HCT116 (cell line): ENCODE results near the gene IL10. TPM values are rescaled to one million over a fixed set of nuclear protein-coding genes. Genes with fewer than 3 reads are reported as not detected.

Experiments used
- ATAC-seq: fragments of 200-7000 bp; cut with Tn5 transposase; 2 replicates; pipeline ENCODE4 v1.9.1; 2020; ENCODE audit warnings: mild to moderate bottlenecking, moderate library complexity
- BruUV-seq: library from RNA; stranded (reverse); fragments of 400-500 nt; replicated peaks from 2 replicates; lab custom pipeline; 2021; lab: Mats Ljungman, UMichigan
- CTCF ChIA-PET: fragments of 300-600 bp; sonication (Branson Sonifier 250); formaldehyde crosslinking; loops from one replicate; lab custom pipeline; 2021; ENCODE audit warnings: antibody characterized with exemption; lab: Charles Lee
- POLR2A ChIA-PET: fragments of 300-600, 350-600 bp; sonication (Branson Sonifier 250); formaldehyde crosslinking; loops from one replicate; lab custom pipeline; 2021; ENCODE audit warnings: antibody characterized with exemption; lab: Charles Lee
- RAD21 ChIA-PET, 2 experiments: fragments of 300-600 bp; sonication (Branson Sonifier 250); formaldehyde crosslinking; loops; one replicate each; lab custom pipeline; 2023; ENCODE audit warnings: low total read pairs in 2 of 2; ENCODE audit not compliant: uncharacterized antibody in 2 of 2, unreplicated experiment in 2 of 2, low non-redundant PET in 1 of 2; lab: Charles Lee
- DNase-seq: peaks from one replicate; pipeline ENCODE4 v3.0.0-alpha.2; 2010; ENCODE audit warnings: low read depth, low spot score
- H2AFZ ChIP-seq: fragments of 200-600 bp; shearing (Covaris generic), sonication (generic); 2 replicates; pipeline ENCODE4 v1.6.1; 2017; ENCODE audit warnings: low read depth, mixed run types, mixed read lengths, antibody characterized with exemption, low read length; ENCODE audit not compliant: poor library complexity, severe bottlenecking
- H3K27ac ChIP-seq: 2 replicates; pipeline ENCODE4 v1.5.1; 2012; ENCODE audit warnings: low read depth, low read length
- H3K27me3 ChIP-seq: fragments of 200-600 bp; sonication (generic); 2 replicates; pipeline ENCODE4 v1.6.1; 2016; ENCODE audit warnings: mixed run types, low read length, mixed read lengths; ENCODE audit not compliant: insufficient read depth
- H3K36me3 ChIP-seq, 2 experiments: fragments of 200-500 bp in 1 of 2; fragments of 200-600 bp in 1 of 2; sonication (Bioruptor generic) in 1 of 2; sonication (generic) in 1 of 2; 2 replicates each; pipeline versions ENCODE4 v1.5.1 to v1.6.1; 2014 to 2016; ENCODE audit warnings: low read length in 2 of 2, inconsistent platforms in 1 of 2, mixed read lengths in 1 of 2, mixed run types in 1 of 2; ENCODE audit not compliant: insufficient read depth in 2 of 2, control insufficient read depth in 1 of 2
- H3K4me1 ChIP-seq, 2 experiments: fragments of 200-600 bp in 1 of 2; sonication (generic) in 1 of 2; 2 replicates each; pipeline versions ENCODE4 v1.5.1 to v1.6.1; 2012 to 2017; ENCODE audit warnings: low read length in 2 of 2, inconsistent platforms in 1 of 2, mild to moderate bottlenecking in 1 of 2, mixed read lengths in 1 of 2, mixed run types in 1 of 2, moderate library complexity in 1 of 2; ENCODE audit not compliant: insufficient read depth in 2 of 2, control insufficient read depth in 1 of 2
- H3K4me2 ChIP-seq: fragments of 200-600 bp; sonication (generic); 2 replicates; pipeline ENCODE4 v1.6.1; 2017; ENCODE audit warnings: mixed run types, low read length, mixed read lengths
- H3K4me3 ChIP-seq, 2 experiments: fragments of 200-600 bp in 1 of 2; sonication (generic) in 1 of 2; replicated peaks in 1 of 2; 2 replicates each; pipeline ENCODE4 v1.5.1; 2011 to 2016; ENCODE audit warnings: low read length in 2 of 2, control low read depth in 1 of 2, low read depth in 1 of 2, mild to moderate bottlenecking in 1 of 2, mixed read lengths in 1 of 2, mixed run types in 1 of 2
- H3K79me2 ChIP-seq: fragments of 200-600 bp; sonication (generic); 2 replicates; pipeline ENCODE4 v1.6.1; 2017; ENCODE audit warnings: mild to moderate bottlenecking, mixed run types, low read length, moderate library complexity, mixed read lengths; ENCODE audit not compliant: insufficient read depth
- H3K9ac ChIP-seq: fragments of 200-600 bp; sonication (generic); 2 replicates; pipeline ENCODE4 v1.6.1; 2016; ENCODE audit warnings: low read length, mixed read lengths
- H3K9me2 ChIP-seq: fragments of 200-600 bp; sonication (generic), shearing (Covaris generic); 2 replicates; pipeline ENCODE4 v1.6.1; 2017; ENCODE audit warnings: mixed run types, mild to moderate bottlenecking, moderate library complexity; ENCODE audit not compliant: insufficient read depth
- H3K9me3 ChIP-seq, 2 experiments: fragments of 200-500 bp in 1 of 2; fragments of 200-600 bp in 1 of 2; sonication (Bioruptor generic) in 1 of 2; sonication (generic) in 1 of 2; 2 replicates each; pipeline ENCODE4 v1.6.1; 2014 to 2017; ENCODE audit warnings: low read length in 2 of 2, mixed read lengths in 2 of 2, inconsistent platforms in 1 of 2, low read depth in 1 of 2, mild to moderate bottlenecking in 1 of 2, mixed run types in 1 of 2, moderate library complexity in 1 of 2; ENCODE audit not compliant: control insufficient read depth in 1 of 2, insufficient read depth in 1 of 2
- H4K20me1 ChIP-seq: fragments of 200-600 bp; sonication (generic), shearing (Covaris generic); 2 replicates; pipeline ENCODE4 v1.6.1; 2017; ENCODE audit warnings: mixed run types, mild to moderate bottlenecking, moderate library complexity; ENCODE audit not compliant: insufficient read depth
- CBX3 ChIP-seq: IDR thresholded peaks from 2 replicates; pipeline ENCODE4 v1.6.1; 2012; ENCODE audit warnings: low read depth
- CEBPB ChIP-seq: IDR thresholded peaks from 2 replicates; pipeline ENCODE4 v1.6.1; 2012; ENCODE audit warnings: low read depth
- EGR1 ChIP-seq: IDR thresholded peaks from 2 replicates; pipeline ENCODE4 v1.6.1; 2012; ENCODE audit warnings: low read depth
- ELF1 ChIP-seq: IDR thresholded peaks from 2 replicates; pipeline ENCODE4 v1.6.1; 2012; ENCODE audit warnings: low read depth, borderline replicate concordance
- JUND ChIP-seq: IDR thresholded peaks from 2 replicates; pipeline ENCODE4 v1.6.1; 2012
- POLR2A ChIP-seq: IDR thresholded peaks from 2 replicates; pipeline ENCODE4 v1.7.0; 2011; ENCODE audit warnings: borderline replicate concordance; ENCODE audit not compliant: insufficient read depth, insufficient read length; ENCODE audit errors: extremely low read depth
- POLR2AphosphoS5 ChIP-seq: IDR thresholded peaks from 2 replicates; pipeline ENCODE4 v1.6.1; 2011; ENCODE audit warnings: mild to moderate bottlenecking, low read depth, low read length, moderate library complexity
- SIN3A ChIP-seq: IDR thresholded peaks from 2 replicates; pipeline ENCODE4 v1.6.1; 2012; ENCODE audit warnings: low read depth
- SRF ChIP-seq: IDR thresholded peaks from 2 replicates; pipeline ENCODE4 v1.6.1; 2012; ENCODE audit warnings: low read depth
- TCF7L2 ChIP-seq: IDR thresholded peaks from 2 replicates; pipeline ENCODE4 v1.7.0; 2011; ENCODE audit warnings: borderline replicate concordance, inconsistent platforms; ENCODE audit not compliant: insufficient read depth, insufficient read length; ENCODE audit errors: extremely low read depth
- YY1 ChIP-seq: IDR thresholded peaks from 2 replicates; pipeline ENCODE4 v1.6.1; 2011; ENCODE audit warnings: low read length, low read depth, moderate library complexity, mild to moderate bottlenecking; ENCODE audit not compliant: insufficient replicate concordance; ENCODE audit errors: extremely low read depth
- ZFX ChIP-seq: fragments of 450-650 bp; IDR thresholded peaks from 2 replicates; pipeline ENCODE4 v1.6.1; 2017
- intact Hi-C: fragments of 100-400 bp; cut with micrococcal nuclease; formaldehyde crosslinking; loops from 2 replicates; pipeline ENCODE4 v1.10.0; 2022
- total RNA-seq: library from RNA; stranded (reverse); gene quantifications from one replicate; pipeline ENCODE4 v1.2.1, GENCODE V29; 2021; ENCODE audit not compliant: unreplicated experiment
- TF ChIP-seq, protein P1 (sequence below), 3 experiments: fragments of 200-600 bp in 1 of 3; sonication (generic) in 1 of 3; IDR thresholded peaks in 2 of 3; conservative IDR thresholded peaks in 1 of 3; 2 replicates each; pipeline ENCODE4 v1.5.1; 2012 to 2017; ENCODE audit warnings: low read depth in 2 of 3, low read length in 2 of 3, antibody characterized with exemption in 1 of 3, borderline replicate concordance in 1 of 3, control low read depth in 1 of 3, mild to moderate bottlenecking in 1 of 3, mixed read lengths in 1 of 3, mixed run types in 1 of 3, moderate library complexity in 1 of 3; ENCODE audit not compliant: insufficient read depth in 1 of 3
- TF ChIP-seq, protein P2 (sequence below): IDR thresholded peaks from 2 replicates; pipeline ENCODE4 v1.6.1; 2011; ENCODE audit warnings: mild to moderate bottlenecking, low read length, moderate library complexity; ENCODE audit not compliant: insufficient replicate concordance; ENCODE audit errors: extremely low read depth
- TF ChIP-seq, protein P3 (sequence below): IDR thresholded peaks from 2 replicates; pipeline ENCODE4 v1.6.1; 2012

Gene IL10
- total RNA-seq, 1 experiment from 2014 or later = not detected

DNA sequence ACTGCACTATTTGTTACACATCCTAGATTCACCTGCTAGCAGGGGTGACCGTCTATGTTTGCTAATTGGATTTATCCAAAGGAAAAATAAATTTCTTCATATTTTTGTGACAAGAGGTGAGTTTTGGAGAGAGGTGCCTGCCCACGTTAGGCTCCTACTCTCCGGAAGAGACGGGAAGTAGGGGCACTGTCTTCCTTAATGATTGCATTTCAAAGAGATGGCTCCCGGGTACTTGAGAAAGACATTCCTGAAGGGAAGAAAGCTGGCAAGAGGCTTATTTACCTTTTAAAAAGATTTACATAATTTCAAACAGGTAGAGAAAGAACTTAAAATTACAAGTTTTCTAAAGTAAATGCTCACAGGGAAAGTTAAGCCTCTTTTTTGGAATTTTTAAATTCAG lies 20.4 kb downstream of the IL10 start:
- ChIA-PET CTCF (no interaction called here), RAD21 (no interaction called here)
- TF ChIP-seq, protein P1, sequence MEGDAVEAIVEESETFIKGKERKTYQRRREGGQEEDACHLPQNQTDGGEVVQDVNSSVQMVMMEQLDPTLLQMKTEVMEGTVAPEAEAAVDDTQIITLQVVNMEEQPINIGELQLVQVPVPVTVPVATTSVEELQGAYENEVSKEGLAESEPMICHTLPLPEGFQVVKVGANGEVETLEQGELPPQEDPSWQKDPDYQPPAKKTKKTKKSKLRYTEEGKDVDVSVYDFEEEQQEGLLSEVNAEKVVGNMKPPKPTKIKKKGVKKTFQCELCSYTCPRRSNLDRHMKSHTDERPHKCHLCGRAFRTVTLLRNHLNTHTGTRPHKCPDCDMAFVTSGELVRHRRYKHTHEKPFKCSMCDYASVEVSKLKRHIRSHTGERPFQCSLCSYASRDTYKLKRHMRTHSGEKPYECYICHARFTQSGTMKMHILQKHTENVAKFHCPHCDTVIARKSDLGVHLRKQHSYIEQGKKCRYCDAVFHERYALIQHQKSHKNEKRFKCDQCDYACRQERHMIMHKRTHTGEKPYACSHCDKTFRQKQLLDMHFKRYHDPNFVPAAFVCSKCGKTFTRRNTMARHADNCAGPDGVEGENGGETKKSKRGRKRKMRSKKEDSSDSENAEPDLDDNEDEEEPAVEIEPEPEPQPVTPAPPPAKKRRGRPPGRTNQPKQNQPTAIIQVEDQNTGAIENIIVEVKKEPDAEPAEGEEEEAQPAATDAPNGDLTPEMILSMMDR (IDR thresholded peaks at IDR 0.05 in 2 of 3, conservative IDR thresholded peaks at IDR 0.05 in 1 of 3; ENCODE audit: borderline replicate concordance in 1 of 3, insufficient read depth in 1 of 3, low read depth in 2 of 3, low read length in 2 of 3) = no peak
- TF ChIP-seq ZFX (no peak), CEBPB (no peak), TCF7L2 (no peak), SIN3A (no peak), SRF (no peak), EGR1 (no peak), CBX3 (no peak), YY1 (no peak), POLR2AphosphoS5 (no peak), ELF1 (no peak), JUND (no peak), POLR2A (no peak)
- TF ChIP-seq, protein P2, sequence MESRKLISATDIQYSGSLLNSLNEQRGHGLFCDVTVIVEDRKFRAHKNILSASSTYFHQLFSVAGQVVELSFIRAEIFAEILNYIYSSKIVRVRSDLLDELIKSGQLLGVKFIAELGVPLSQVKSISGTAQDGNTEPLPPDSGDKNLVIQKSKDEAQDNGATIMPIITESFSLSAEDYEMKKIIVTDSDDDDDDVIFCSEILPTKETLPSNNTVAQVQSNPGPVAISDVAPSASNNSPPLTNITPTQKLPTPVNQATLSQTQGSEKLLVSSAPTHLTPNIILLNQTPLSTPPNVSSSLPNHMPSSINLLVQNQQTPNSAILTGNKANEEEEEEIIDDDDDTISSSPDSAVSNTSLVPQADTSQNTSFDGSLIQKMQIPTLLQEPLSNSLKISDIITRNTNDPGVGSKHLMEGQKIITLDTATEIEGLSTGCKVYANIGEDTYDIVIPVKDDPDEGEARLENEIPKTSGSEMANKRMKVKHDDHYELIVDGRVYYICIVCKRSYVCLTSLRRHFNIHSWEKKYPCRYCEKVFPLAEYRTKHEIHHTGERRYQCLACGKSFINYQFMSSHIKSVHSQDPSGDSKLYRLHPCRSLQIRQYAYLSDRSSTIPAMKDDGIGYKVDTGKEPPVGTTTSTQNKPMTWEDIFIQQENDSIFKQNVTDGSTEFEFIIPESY = no peak
- TF ChIP-seq, protein P3, sequence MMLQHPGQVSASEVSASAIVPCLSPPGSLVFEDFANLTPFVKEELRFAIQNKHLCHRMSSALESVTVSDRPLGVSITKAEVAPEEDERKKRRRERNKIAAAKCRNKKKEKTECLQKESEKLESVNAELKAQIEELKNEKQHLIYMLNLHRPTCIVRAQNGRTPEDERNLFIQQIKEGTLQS = no peak

More for the DNA sequence above, 20.4 kb downstream of the IL10 start:
- Histone ChIP-seq H3K9me2 (no peaks in the 10 kb centered on the region), H3K4me3 (no peak overlapping the region), H3K79me2 (no peaks in the 10 kb centered on the region), H3K27ac (no peak overlapping the region), H3K36me3 (no peaks in the 10 kb centered on the region), H3K9me3 (no peaks in the 10 kb centered on the region), H3K4me1 (no peaks in the 10 kb centered on the region), H3K9ac (no peak overlapping the region), H4K20me1 (no peaks in the 10 kb centered on the region), H2AFZ (no peak overlapping the region), H3K27me3 (peaks cover 14% of the 10 kb centered on the region), H3K4me2 (no peak overlapping the region)
- BruUV-seq = no TSS peak
- POLR2A ChIA-PET = no interaction called here
- DNase-seq (no peak), ATAC-seq (no peak)
- intact Hi-C loops = no loop called here
